ENCODE measurements around the gene WNT9A. TPM values are rescaled to one million over a fixed set of nuclear protein-coding genes. Genes with fewer than 3 reads are reported as not detected.

WNT9A gene
- total RNA-seq, 1 experiment from 2014 or later: 1.5 TPM

DNA sequence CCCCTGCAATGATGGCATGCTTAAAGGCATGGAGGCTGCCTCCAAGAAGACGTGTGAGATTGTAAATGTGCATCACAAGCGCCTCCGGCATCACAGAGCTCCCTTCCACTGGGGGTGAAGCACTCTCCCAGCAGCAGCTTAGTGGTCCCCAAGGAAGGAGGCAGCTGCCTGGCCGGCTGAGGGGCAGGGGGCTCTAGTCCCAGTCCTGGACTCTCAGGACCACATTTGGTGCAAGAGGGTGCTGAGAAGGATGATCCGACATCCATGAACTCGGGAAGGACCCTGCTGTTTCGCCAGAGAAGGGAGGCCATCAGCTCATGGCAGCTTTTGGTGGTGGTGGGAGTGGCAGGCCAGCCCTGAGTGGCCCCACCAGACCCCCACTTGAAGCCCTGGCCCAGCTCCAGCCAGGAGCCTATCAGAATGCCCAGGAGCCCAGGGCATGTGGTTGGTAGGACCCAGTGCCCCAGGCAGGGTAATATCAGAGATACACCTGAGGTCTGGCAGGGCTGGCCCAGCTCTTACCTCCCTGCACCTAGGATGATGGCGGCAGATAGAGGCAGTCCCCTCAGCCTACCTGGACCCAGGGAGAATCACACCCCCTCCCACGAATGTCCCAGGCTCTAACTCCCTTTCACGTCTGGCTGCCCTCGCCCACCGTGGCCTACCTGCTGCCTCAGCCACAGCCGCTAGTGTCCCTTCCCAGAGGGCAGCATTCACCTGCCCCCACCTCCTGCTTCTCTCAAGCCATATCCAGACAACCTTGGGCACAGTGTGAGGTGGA is 2.4 kb upstream of the WNT9A start:
- CTCF ChIA-PET: interaction anchor here (1.5 kb wide), 1 partner anchor 62 kb away, joined by 3 read pairs; no protein-coding TSS in a partner anchor
- H3K27me3 Mint-ChIP-seq (ENCODE audit: low read depth): peaks cover 33% of the 10 kb centered on the region
- DNase-seq (ENCODE audit: low spot score) (no peak), ATAC-seq (no peak)
- peaks cover 7% of the 10 kb centered on the region for H3K9me3 Mint-ChIP-seq
- H3K4me1 Mint-ChIP-seq: peaks cover 9% of the 10 kb centered on the region
- no peaks in the 10 kb centered on the region for H3K36me3 Mint-ChIP-seq
- no peak overlapping the region for H3K27ac Mint-ChIP-seq
- POLR2A ChIA-PET: no interaction called here
- no peak for TF ChIP-seq HMGA2 (CRISPR knock-in tag; IDR thresholded peaks at IDR 0.05)
- no peak for TF ChIP-seq ZNF263 (CRISPR knock-in tag; IDR thresholded peaks at IDR 0.05; ENCODE audit: low read depth)
- TF ChIP-seq, protein P1, sequence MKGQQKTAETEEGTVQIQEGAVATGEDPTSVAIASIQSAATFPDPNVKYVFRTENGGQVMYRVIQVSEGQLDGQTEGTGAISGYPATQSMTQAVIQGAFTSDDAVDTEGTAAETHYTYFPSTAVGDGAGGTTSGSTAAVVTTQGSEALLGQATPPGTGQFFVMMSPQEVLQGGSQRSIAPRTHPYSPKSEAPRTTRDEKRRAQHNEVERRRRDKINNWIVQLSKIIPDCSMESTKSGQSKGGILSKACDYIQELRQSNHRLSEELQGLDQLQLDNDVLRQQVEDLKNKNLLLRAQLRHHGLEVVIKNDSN (CRISPR knock-in tag; IDR thresholded peaks at IDR 0.05): no peak
- TF ChIP-seq TCF7 (CRISPR knock-in tag; IDR thresholded peaks at IDR 0.05; ENCODE audit: low read depth): no peak
- no peak for TF ChIP-seq SP1 (CRISPR knock-in tag; conservative IDR thresholded peaks at IDR 0.05)
- no peak for TF ChIP-seq CREB1 (CRISPR knock-in tag; IDR thresholded peaks at IDR 0.05)
- no peak for TF ChIP-seq MXD4 (CRISPR knock-in tag; IDR thresholded peaks at IDR 0.05; ENCODE audit: borderline replicate concordance)
- TF ChIP-seq FOXK1 (CRISPR knock-in tag; IDR thresholded peaks at IDR 0.05): no peak
- TF ChIP-seq PRRX2 (CRISPR knock-in tag; IDR thresholded peaks at IDR 0.05): no peak
- TF ChIP-seq, protein P2, sequence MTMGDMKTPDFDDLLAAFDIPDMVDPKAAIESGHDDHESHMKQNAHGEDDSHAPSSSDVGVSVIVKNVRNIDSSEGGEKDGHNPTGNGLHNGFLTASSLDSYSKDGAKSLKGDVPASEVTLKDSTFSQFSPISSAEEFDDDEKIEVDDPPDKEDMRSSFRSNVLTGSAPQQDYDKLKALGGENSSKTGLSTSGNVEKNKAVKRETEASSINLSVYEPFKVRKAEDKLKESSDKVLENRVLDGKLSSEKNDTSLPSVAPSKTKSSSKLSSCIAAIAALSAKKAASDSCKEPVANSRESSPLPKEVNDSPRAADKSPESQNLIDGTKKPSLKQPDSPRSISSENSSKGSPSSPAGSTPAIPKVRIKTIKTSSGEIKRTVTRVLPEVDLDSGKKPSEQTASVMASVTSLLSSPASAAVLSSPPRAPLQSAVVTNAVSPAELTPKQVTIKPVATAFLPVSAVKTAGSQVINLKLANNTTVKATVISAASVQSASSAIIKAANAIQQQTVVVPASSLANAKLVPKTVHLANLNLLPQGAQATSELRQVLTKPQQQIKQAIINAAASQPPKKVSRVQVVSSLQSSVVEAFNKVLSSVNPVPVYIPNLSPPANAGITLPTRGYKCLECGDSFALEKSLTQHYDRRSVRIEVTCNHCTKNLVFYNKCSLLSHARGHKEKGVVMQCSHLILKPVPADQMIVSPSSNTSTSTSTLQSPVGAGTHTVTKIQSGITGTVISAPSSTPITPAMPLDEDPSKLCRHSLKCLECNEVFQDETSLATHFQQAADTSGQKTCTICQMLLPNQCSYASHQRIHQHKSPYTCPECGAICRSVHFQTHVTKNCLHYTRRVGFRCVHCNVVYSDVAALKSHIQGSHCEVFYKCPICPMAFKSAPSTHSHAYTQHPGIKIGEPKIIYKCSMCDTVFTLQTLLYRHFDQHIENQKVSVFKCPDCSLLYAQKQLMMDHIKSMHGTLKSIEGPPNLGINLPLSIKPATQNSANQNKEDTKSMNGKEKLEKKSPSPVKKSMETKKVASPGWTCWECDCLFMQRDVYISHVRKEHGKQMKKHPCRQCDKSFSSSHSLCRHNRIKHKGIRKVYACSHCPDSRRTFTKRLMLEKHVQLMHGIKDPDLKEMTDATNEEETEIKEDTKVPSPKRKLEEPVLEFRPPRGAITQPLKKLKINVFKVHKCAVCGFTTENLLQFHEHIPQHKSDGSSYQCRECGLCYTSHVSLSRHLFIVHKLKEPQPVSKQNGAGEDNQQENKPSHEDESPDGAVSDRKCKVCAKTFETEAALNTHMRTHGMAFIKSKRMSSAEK (CRISPR knock-in tag; IDR thresholded peaks at IDR 0.05; ENCODE audit: borderline replicate concordance): no peak
- no peak for TF ChIP-seq ETV6 (CRISPR knock-in tag; IDR thresholded peaks at IDR 0.05)
- TF ChIP-seq, protein P3, sequence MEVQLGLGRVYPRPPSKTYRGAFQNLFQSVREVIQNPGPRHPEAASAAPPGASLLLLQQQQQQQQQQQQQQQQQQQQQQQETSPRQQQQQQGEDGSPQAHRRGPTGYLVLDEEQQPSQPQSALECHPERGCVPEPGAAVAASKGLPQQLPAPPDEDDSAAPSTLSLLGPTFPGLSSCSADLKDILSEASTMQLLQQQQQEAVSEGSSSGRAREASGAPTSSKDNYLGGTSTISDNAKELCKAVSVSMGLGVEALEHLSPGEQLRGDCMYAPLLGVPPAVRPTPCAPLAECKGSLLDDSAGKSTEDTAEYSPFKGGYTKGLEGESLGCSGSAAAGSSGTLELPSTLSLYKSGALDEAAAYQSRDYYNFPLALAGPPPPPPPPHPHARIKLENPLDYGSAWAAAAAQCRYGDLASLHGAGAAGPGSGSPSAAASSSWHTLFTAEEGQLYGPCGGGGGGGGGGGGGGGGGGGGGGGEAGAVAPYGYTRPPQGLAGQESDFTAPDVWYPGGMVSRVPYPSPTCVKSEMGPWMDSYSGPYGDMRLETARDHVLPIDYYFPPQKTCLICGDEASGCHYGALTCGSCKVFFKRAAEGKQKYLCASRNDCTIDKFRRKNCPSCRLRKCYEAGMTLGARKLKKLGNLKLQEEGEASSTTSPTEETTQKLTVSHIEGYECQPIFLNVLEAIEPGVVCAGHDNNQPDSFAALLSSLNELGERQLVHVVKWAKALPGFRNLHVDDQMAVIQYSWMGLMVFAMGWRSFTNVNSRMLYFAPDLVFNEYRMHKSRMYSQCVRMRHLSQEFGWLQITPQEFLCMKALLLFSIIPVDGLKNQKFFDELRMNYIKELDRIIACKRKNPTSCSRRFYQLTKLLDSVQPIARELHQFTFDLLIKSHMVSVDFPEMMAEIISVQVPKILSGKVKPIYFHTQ (CRISPR knock-in tag; IDR thresholded peaks at IDR 0.05): no peak
- TF ChIP-seq, protein P4, sequence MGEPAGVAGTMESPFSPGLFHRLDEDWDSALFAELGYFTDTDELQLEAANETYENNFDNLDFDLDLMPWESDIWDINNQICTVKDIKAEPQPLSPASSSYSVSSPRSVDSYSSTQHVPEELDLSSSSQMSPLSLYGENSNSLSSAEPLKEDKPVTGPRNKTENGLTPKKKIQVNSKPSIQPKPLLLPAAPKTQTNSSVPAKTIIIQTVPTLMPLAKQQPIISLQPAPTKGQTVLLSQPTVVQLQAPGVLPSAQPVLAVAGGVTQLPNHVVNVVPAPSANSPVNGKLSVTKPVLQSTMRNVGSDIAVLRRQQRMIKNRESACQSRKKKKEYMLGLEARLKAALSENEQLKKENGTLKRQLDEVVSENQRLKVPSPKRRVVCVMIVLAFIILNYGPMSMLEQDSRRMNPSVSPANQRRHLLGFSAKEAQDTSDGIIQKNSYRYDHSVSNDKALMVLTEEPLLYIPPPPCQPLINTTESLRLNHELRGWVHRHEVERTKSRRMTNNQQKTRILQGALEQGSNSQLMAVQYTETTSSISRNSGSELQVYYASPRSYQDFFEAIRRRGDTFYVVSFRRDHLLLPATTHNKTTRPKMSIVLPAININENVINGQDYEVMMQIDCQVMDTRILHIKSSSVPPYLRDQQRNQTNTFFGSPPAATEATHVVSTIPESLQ (CRISPR knock-in tag; IDR thresholded peaks at IDR 0.05): no peak
- no peak for TF ChIP-seq TEAD1 (CRISPR knock-in tag; IDR thresholded peaks at IDR 0.05)
- TF ChIP-seq, protein P5, sequence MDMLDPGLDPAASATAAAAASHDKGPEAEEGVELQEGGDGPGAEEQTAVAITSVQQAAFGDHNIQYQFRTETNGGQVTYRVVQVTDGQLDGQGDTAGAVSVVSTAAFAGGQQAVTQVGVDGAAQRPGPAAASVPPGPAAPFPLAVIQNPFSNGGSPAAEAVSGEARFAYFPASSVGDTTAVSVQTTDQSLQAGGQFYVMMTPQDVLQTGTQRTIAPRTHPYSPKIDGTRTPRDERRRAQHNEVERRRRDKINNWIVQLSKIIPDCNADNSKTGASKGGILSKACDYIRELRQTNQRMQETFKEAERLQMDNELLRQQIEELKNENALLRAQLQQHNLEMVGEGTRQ (CRISPR knock-in tag; IDR thresholded peaks at IDR 0.05): no peak
- TF ChIP-seq SOX15 (CRISPR knock-in tag; IDR thresholded peaks at IDR 0.05): no peak
- TF ChIP-seq CBFB (CRISPR knock-in tag; IDR thresholded peaks at IDR 0.05; ENCODE audit: low read depth): no peak
- TF ChIP-seq GABPB1 (CRISPR knock-in tag; IDR thresholded peaks at IDR 0.05): no peak
- no peak overlapping the region for H3K4me3 Mint-ChIP-seq
